ENCODE results near the gene ABR.

GRCh38 chr17:1019451-1019850 is 160.3 kb downstream of the ABR start:
- TF ChIP-seq CTCF (IDR thresholded peaks at IDR 0.05) (no peak), EZH2 (IDR thresholded peaks at IDR 0.05) (no peak), EZH2phosphoT487 (IDR thresholded peaks at IDR 0.05) (no peak)
